H1 (cell line): ENCODE measurements around the gene SHROOM3. TPM values are rescaled to one million over a fixed set of nuclear protein-coding genes. Genes with fewer than 3 reads are reported as not detected.
"Not testable (repeated sequence)": the region's sequence is repeated elsewhere in the genome, so short reads cannot be mapped to it uniquely, and the experiment has no call there.

Experiments used
- CTCF ChIA-PET: fragments of 300-600 bp; sonication (Branson Sonifier 250); formaldehyde crosslinking; loops from one replicate; lab custom pipeline; 2021; ENCODE audit not compliant: partially characterized antibody; lab: Charles Lee
- POLR2A ChIA-PET: fragments of 300-600 bp; sonication (Branson Sonifier 250); formaldehyde crosslinking; loops from one replicate; lab custom pipeline; 2021; ENCODE audit warnings: inconsistent platforms; ENCODE audit not compliant: partially characterized antibody; lab: Charles Lee
- DNase-seq, 2 experiments: peaks; one replicate each; pipeline versions ENCODE4 v3.0.0 to v3.0.0-alpha.2; 2010 to 2022; ENCODE audit warnings: low spot score in 2 of 2, low read depth in 1 of 2, mixed read lengths in 1 of 2
- FAIRE-seq: peaks from 2 replicates; lab custom pipeline; 2011; peaks lifted over from hg19 to GRCh38; lab: Jason Lieb, UNC
- H2AFZ ChIP-seq: 2 replicates; pipeline ENCODE4 v1.8.1; 2012; ENCODE audit warnings: low read length, inconsistent platforms
- H2AK5ac ChIP-seq: 2 replicates; pipeline ENCODE4 v1.6.1; 2013; ENCODE audit warnings: low read depth, low read length
- H2BK120ac ChIP-seq: replicated peaks from 2 replicates; pipeline ENCODE3; 2013; ENCODE audit warnings: low read depth, low read length, inconsistent platforms
- H2BK12ac ChIP-seq: 2 replicates; pipeline ENCODE4 v1.6.1; 2013; ENCODE audit warnings: low read depth, low read length
- H2BK15ac ChIP-seq: 2 replicates; pipeline ENCODE4 v1.6.1; 2013; ENCODE audit warnings: low read length
- H2BK20ac ChIP-seq: 2 replicates; pipeline ENCODE4 v1.6.1; 2013; ENCODE audit warnings: low read length
- H2BK5ac ChIP-seq: 2 replicates; pipeline ENCODE4 v1.6.1; 2013; ENCODE audit warnings: low read depth, low read length
- H3K14ac ChIP-seq: 2 replicates; pipeline ENCODE4 v1.6.1; 2013; ENCODE audit warnings: inconsistent platforms; ENCODE audit not compliant: insufficient read length
- H3K18ac ChIP-seq: 2 replicates; pipeline ENCODE4 v1.6.1; 2013; ENCODE audit warnings: low read length; ENCODE audit errors: extremely low read depth
- H3K23ac ChIP-seq: 2 replicates; pipeline ENCODE4 v1.6.1; 2013; ENCODE audit warnings: inconsistent platforms; ENCODE audit not compliant: insufficient read length
- H3K23me2 ChIP-seq: 2 replicates; pipeline ENCODE4 v1.6.1; 2013; ENCODE audit warnings: low read depth, low read length
- H3K27ac ChIP-seq: 2 replicates; pipeline ENCODE4 v1.6.1; 2011; ENCODE audit warnings: low read depth, low read length, inconsistent platforms
- H3K27me3 ChIP-seq, 4 experiments: replicated peaks in 1 of 4; 1 replicate in 1 of 4; 2 replicates in 3 of 4; pipeline versions ENCODE4 v1.6.1 to v1.8.1; 2011 to 2013; ENCODE audit warnings: low read length in 3 of 4, mild to moderate bottlenecking in 3 of 4, inconsistent platforms in 2 of 4, mixed read lengths in 2 of 4, moderate library complexity in 1 of 4; ENCODE audit not compliant: control insufficient read depth in 3 of 4, insufficient read depth in 3 of 4; ENCODE audit errors: extremely low read depth in 1 of 4
- H3K36me3 ChIP-seq, 4 experiments: 2 replicates each; pipeline versions ENCODE4 v1.6.1 to v1.8.1; 2011 to 2013; ENCODE audit warnings: mild to moderate bottlenecking in 4 of 4, low read length in 3 of 4, moderate library complexity in 2 of 4, control low read depth in 1 of 4, inconsistent platforms in 1 of 4; ENCODE audit not compliant: insufficient read depth in 4 of 4, control insufficient read depth in 2 of 4
- H3K4ac ChIP-seq: replicated peaks from 2 replicates; pipeline ENCODE3; 2013; ENCODE audit warnings: low read length, low read depth, mixed read lengths, inconsistent platforms; ENCODE audit not compliant: insufficient read length
- H3K4me1 ChIP-seq, 4 experiments: replicated peaks in 1 of 4; 1 replicate in 1 of 4; 2 replicates in 3 of 4; pipeline versions ENCODE4 v1.6.1 to v1.8.1; 2011 to 2013; ENCODE audit warnings: low read length in 3 of 4, inconsistent platforms in 2 of 4, mixed read lengths in 1 of 4; ENCODE audit not compliant: insufficient read depth in 4 of 4, control insufficient read depth in 3 of 4
- H3K4me2 ChIP-seq, 2 experiments: 2 replicates each; pipeline versions ENCODE4 v1.6.1 to v1.8.1; 2011 to 2013; ENCODE audit warnings: low read depth in 2 of 2, low read length in 2 of 2, control low read depth in 1 of 2, inconsistent platforms in 1 of 2, mild to moderate bottlenecking in 1 of 2; ENCODE audit not compliant: insufficient read depth in 1 of 2
- H3K4me3 ChIP-seq, 4 experiments: fragments of 200-600, 300-600 bp in 1 of 4; sonication (generic), shearing (Covaris generic), sonication (Bioruptor Twin) in 1 of 4; 2 replicates each; pipeline versions ENCODE4 v1.5.1 to v1.8.1; 2011 to 2016; ENCODE audit warnings: low read length in 4 of 4, low read depth in 3 of 4, control low read depth in 2 of 4, inconsistent platforms in 2 of 4, mild to moderate bottlenecking in 2 of 4, mixed read lengths in 1 of 4, moderate library complexity in 1 of 4; ENCODE audit not compliant: insufficient read depth in 2 of 4; ENCODE audit errors: extremely low read depth in 1 of 4
- H3K56ac ChIP-seq: replicated peaks from 2 replicates; pipeline ENCODE3; 2013; ENCODE audit warnings: low read depth, mild to moderate bottlenecking, mixed read lengths, low read length, inconsistent platforms; ENCODE audit not compliant: insufficient read length
- H3K79me1 ChIP-seq: 2 replicates; pipeline ENCODE4 v1.6.1; 2013; ENCODE audit warnings: low read depth, low read length, control low read depth
- H3K79me2 ChIP-seq, 2 experiments: 2 replicates each; pipeline versions ENCODE4 v1.6.1 to v1.8.1; 2012 to 2013; ENCODE audit warnings: low read length in 2 of 2, mild to moderate bottlenecking in 2 of 2, inconsistent platforms in 1 of 2; ENCODE audit not compliant: insufficient read depth in 2 of 2, control insufficient read depth in 1 of 2
- H3K9ac ChIP-seq, 4 experiments: replicated peaks in 1 of 4; 1 replicate in 1 of 4; 2 replicates in 3 of 4; pipeline versions ENCODE4 v1.6.1 to v1.8.1; 2011 to 2013; ENCODE audit warnings: low read depth in 3 of 4, low read length in 3 of 4, control low read depth in 2 of 4, mild to moderate bottlenecking in 2 of 4, moderate library complexity in 2 of 4, inconsistent platforms in 1 of 4; ENCODE audit errors: extremely low read depth in 1 of 4
- H3K9me3 ChIP-seq, 2 experiments: 2 replicates each; pipeline versions ENCODE4 v1.6.1 to v1.8.1; 2012 to 2013; ENCODE audit warnings: mild to moderate bottlenecking in 2 of 2, moderate library complexity in 2 of 2, control low read depth in 1 of 2, inconsistent platforms in 1 of 2, low read depth in 1 of 2, low read length in 1 of 2, mixed read lengths in 1 of 2; ENCODE audit not compliant: insufficient read depth in 2 of 2
- H4K20me1 ChIP-seq, 2 experiments: replicated peaks in 1 of 2; 2 replicates each; pipeline versions ENCODE3 to v1.8.1; 2011 to 2013; ENCODE audit warnings: inconsistent platforms in 2 of 2, low read length in 2 of 2, mild to moderate bottlenecking in 1 of 2; ENCODE audit not compliant: insufficient read depth in 2 of 2, control insufficient read depth in 1 of 2
- H4K5ac ChIP-seq: 2 replicates; pipeline ENCODE4 v1.6.1; 2013; ENCODE audit warnings: low read length, low read depth, mixed read lengths, inconsistent platforms; ENCODE audit not compliant: insufficient read length
- H4K8ac ChIP-seq: 2 replicates; pipeline ENCODE4 v1.8.0; 2013; ENCODE audit warnings: mild to moderate bottlenecking, moderate library complexity, low read length, inconsistent platforms; ENCODE audit not compliant: insufficient read depth; ENCODE audit errors: extremely low read depth
- H4K91ac ChIP-seq: replicated peaks from 2 replicates; pipeline ENCODE3; 2013; ENCODE audit warnings: low read length, mixed read lengths, inconsistent platforms; ENCODE audit not compliant: insufficient read length
- WGBS, 2 experiments: shearing (Covaris generic) in 1 of 2; methylation state at CpG; one replicate each; pipeline versions ENCODE4 v1.1.6 to v1.1.7; 2013 to 2015; ENCODE audit warnings: low lambda C conversion rate in 2 of 2, mixed read lengths in 2 of 2, inconsistent platforms in 1 of 2, low coverage in 1 of 2, missing lambda C conversion rate in 1 of 2; ENCODE audit not compliant: insufficient replicate concordance in 2 of 2, insufficient coverage in 1 of 2, insufficient read length in 1 of 2; ENCODE audit errors: extremely low coverage in 1 of 2, missing lambda C conversion rate in 1 of 2; 5-methylcytosine and 5-hydroxymethylcytosine counted together
- polyA plus RNA-seq, 7 experiments: library from polyadenylated mRNA; depleted of rRNA in 3 of 7; stranded (reverse) in 5 of 7; unstranded in 2 of 7; fragments of >200 nt in 5 of 7; fragments of 200-250 nt in 2 of 7; gene quantifications; 1 replicate in 5 of 7; 2 replicates in 1 of 7; 4 replicates in 1 of 7; pipeline versions ENCODE4 v1.2.1 to v1.2.3, GENCODE V29; 2011 to 2013; ENCODE audit warnings: missing spikeins in 2 of 7, mixed read lengths in 2 of 7
- total RNA-seq: library from RNA; stranded (reverse); fragmentation: NEBNext Ultra II Directional; extraction: Animal tissue kit (Norgen Biotek cat#: 25700); gene quantifications from 2 replicates; pipeline ENCODE4 v1.2.1, GENCODE V29; 2021

SHROOM3 gene
- total and polyA plus RNA-seq, 2 of the 8 experiments (the other 6 are each of a cell fraction or from before 2014, with no cell fraction given) = 15.8 to 34.0 TPM

DNA sequence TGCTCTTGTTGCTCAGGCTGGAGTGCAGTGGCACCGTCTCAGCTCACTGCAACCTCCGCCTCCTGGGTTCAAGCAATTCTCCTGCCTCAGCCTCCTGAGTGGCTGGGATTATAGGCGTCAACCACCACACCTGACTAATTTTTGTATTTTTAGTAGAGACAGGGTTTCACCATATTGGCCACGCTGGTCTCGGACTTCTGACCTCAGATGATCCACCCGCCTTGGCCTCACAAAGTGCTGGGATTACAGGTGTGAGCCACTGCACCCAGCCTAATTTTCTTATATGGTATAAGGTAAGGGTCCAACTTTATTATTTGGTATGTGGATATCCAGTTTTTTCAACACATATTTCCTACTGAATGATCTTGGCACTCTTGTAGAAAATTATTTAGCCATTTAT is 19.0 kb downstream of the SHROOM3 start:
- H3K56ac ChIP-seq, H3K36me3 ChIP-seq, H3K14ac ChIP-seq, H3K79me1 ChIP-seq, POLR2A ChIA-PET, H2AK5ac ChIP-seq, H3K4me1 ChIP-seq, DNase-seq, H2BK15ac ChIP-seq, H3K18ac ChIP-seq, H3K27ac ChIP-seq, H3K9ac ChIP-seq, H3K4me2 ChIP-seq, H3K23me2 ChIP-seq, H4K20me1 ChIP-seq, H4K5ac ChIP-seq, H3K23ac ChIP-seq, FAIRE-seq, H3K79me2 ChIP-seq, H2AFZ ChIP-seq, H2BK12ac ChIP-seq, H3K9me3 ChIP-seq, H3K4me3 ChIP-seq, H3K27me3 ChIP-seq, H2BK120ac ChIP-seq, H2BK5ac ChIP-seq, H4K8ac ChIP-seq, H2BK20ac ChIP-seq, H4K91ac ChIP-seq, H3K4ac ChIP-seq: not testable (repeated sequence)
- 93% methylated on average over 6 of the region's 6 CpGs; no CpG with 5 or more reads in 1 of the 2 experiments for WGBS, 2 experiments
- CTCF ChIA-PET = interaction anchor here (1.2 kb wide), 1 partner anchor 22 kb away, joined by 4 read pairs; no protein-coding TSS in a partner anchor
